Activated CD4-positive, CD25-positive, alpha-beta regulatory T cell treated with anti-CD3 and anti-CD28 coated beads, Interleukin-2, amount 50 U/mL, for 72 hours (primary cell): Measurements from ENCODE around the gene ZBTB12.
A peak's percentile ranks its signal among the peaks of the same experiment; 100 is the strongest.
"Not testable (repeated sequence)": the region's sequence is repeated elsewhere in the genome, so short reads cannot be mapped to it uniquely, and the experiment has no call there.

Experiments used
- DNase-seq: peaks from one replicate; pipeline ENCODE4 v3.0.0; 2021

Gene ZBTB12

DNA sequence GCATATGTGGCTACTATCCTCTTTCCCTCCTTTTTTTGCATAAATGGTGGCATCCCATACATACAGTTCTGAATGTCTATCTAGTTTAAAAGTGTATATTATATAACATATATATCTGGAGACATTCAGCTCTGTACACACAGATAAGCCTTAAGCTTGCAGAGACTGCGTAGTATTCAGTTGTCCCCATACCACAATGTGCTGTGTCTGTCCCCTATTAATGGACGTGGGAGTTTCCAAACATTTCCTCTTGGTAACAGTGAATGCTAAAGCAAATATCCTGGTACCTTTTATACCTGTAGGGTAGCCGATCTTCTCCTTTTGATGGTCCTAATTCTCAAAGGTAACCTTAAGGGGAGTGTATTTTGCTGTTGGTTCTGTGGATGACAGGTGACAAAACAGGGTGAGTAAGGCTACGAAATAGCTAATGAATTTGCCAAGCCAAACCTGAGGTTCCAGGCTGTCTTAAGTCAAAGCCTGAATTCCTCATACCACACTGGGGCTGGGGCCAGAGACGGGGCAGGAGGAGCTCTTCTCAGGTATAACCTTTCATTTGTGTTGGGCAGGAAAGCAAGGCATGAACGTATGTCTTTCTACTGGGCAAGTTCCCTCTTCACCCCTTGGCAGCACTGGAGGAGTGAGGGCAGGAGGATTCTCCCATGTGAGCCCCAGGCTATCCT is 17.9 kb upstream of the ZBTB12 start:
- DNase-seq, result no peak

DNA sequence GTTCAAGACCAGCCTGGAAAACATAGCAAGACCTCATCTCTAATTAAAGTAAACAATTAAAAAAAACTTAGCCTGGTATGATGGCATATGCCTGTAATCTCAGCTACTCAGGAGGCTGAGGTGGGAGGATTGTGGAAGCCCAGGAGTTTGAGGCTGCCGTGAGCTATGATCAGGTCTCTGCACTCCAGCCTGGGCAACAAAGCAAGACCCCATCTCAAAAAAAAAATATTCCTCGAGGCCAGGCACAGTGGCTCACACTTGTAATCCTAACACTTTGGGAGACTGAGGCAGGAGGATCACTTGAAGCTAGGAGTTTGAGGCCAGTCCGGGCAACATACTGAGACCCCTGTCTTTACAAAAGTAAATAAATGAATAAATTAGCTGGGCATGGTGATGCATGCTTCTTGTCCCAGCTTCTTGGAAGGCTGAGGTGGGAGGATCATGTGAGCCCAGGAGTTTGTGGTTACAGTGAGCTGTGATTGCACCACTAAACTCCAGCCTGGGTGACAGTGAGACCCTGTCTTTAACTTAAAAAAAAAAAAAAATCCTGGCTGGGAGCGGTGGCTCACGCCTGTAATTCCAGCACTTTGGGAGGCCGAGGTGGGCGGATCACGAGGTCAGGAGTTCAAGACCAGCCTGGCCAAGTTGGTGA is 16.3 kb upstream of the ZBTB12 start:
- DNase-seq, result no peak

DNA sequence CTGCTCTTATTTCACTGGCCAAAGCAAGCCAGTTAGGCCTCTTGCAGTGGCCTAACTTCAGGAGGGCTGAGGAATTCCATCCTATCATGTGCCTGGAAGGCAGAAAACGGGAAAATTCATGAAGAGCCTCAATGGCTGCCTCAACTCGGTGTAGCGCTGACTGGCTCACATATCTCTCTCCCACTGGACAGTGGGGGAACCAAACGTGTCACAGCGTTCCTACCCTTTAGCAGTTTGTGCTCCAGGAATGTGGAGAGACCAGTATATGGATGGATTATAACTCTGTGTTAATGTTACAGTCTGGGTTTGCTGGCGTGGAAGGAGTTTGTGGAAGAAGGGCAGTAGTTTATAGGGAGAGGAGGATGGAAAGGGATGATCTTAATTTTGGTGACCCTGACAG is 13.9 kb upstream of the ZBTB12 start:
- DNase-seq, result no peak

DNA sequence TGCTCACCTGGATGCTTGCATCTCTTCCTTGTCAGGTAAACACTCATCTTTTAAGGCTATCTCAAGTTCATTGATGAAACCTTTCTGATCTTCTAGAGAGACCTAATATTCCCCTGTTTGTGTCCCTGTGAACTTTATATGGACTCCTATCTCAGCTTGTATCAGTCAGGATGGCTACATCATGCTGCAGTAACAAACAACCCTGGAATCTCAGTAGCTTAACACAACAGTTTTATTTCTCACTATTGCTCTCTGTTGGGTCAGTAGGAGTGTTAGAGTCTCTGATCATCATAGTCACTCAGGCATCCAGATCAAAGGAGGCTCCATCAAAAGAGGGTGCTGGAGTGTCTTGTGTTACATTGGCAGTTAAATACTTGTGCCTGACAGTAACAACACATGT is 13.5 kb upstream of the ZBTB12 start:
- no peak for DNase-seq

DNA sequence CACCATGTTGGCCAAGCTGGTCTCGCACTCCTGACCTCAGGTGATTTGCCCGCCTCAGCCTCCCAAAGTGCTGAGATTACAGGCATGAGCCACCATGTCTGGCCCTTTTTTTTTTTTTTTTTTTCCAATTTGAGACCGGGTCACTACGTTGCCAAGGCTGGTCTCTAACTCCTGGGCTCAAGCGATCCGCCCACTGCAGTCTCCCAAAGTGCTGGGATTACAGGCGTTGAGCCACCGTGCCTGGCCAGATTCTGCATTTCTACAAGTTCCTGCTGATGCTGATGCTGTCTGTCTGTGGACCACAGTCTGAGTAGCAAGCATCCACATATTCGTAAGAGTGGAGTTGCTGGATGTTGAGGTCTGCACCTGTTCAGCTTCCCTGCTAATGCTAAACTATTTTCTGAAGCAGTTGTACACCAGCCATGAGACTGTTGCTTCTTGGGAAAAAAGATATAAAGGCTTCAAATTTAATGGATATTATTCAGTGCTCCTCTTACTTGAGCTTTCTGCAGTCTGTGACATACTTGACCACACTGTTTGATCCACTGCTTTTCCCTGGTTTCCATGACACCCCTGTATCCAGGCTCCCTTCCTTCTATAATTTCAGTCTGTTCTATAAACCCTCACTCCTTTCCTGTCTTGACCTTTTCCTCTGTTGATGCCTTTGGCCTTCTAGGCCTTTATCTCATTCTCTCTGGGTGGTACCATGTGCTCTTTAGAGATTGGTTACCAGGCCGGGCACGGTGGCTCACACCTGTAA is 10.1 kb upstream of the ZBTB12 start:
- no peak for DNase-seq

DNA sequence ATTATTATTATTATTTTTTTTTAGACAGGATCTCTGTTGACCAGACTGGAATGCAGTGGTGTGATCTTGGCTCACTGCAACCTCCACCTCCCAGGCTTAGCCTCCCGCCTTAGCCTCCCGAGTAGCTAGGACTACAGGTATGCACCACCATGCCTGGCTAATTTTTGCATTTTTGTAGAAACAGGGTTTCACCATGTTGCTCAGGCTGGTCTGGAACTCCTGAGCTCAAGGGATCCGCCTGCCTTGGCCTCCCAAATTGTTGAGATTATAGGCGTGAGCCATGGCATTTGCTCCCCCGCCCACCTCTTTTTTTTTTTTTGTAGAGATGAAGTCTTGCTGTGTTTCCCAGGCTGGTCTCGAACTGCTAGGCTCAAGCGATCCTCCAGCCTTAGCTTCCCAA is 7.4 kb upstream of the ZBTB12 start:
- not testable (repeated sequence) for DNase-seq

DNA sequence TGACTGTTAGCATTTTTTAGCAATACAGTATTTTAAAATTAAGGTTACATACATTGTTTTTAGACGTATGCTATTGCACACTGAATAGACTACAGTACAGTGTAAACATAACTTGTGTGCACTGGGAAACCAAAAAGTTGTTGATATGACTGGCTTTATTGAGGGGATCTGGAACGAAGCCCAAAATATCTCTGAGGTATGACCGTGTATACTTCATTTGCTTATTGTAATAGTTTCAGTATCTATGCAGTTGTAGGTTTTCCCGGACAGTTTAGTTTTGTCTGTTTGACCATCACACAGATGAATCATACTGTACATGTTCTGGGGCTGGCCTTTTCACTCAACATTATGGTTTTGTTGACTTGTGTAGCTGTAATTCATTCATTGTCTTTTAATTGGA is 6.9 kb upstream of the ZBTB12 start:
- no peak for DNase-seq

DNA sequence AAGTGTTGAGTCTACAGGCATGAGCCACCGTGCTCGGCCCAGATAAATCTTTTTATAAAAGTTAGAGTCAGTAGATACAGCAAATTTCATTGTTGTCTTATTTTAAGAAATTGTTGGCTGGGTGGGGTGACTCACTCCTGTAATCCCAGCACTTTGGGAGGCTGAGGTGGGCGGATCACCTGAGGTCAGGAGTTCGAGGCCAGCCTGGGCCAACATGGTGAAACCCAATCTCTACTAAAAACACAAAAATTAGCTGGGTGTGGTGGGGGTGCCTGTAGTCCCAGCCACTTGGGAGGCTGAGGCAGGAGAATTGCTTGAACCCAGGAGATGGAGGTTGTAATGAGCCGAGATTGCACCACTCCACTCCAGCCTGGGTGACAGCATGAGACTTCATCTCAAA is 6.4 kb upstream of the ZBTB12 start:
- DNase-seq, result not testable (repeated sequence)

DNA sequence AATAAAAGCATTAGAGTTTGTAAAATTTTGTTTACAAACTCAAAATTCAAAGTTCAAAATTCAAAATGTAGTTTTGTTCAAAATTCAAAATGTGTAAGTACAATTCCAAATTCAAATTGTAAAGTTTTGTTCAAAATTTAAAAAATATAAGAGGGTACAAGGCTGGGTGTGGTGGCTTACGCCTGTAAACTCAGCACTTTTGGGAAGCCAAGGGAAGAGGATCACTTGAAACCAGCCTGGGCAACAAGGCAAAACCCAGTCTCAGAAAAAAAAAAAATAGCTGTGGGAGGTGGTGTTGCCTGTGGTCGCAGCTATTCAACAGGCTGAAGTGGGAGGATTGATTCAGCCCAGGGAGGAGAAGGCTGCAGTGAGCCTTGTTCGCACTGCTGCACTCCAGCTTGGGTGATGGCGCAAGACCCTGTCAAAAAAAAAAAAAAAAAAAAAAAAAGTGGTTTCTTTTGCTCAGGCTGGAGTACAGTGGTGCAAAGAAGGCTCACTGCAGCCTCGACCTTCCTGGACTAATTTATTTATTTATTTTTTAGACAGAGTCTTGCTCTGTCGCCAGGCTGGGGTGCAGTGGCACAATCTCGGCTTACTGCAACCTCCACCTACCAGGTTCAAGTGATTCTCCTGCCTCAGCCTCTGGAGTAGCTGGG is 5.4 kb upstream of the ZBTB12 start:
- DNase-seq, result no peak

DNA sequence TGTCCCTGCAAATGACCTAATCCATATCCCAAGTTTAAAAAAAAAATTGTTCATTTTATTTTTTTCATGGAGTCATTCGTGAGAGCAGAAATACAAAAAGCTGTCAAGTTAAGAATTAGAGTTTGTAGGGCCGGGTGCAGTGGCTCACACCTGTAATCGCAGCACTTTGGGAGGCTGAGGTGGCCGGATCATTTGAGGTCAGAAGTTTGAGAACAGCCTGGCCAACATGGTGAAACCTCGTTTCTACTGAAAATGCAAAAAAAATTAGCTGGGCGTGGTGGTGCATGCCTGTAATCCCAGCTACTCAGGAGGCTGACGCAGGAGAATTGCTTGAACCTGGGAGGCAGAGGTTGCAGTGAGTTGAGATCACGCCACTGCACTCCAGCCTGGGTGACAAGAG is 4.8 kb upstream of the ZBTB12 start:
- not testable (repeated sequence) for DNase-seq

DNA sequence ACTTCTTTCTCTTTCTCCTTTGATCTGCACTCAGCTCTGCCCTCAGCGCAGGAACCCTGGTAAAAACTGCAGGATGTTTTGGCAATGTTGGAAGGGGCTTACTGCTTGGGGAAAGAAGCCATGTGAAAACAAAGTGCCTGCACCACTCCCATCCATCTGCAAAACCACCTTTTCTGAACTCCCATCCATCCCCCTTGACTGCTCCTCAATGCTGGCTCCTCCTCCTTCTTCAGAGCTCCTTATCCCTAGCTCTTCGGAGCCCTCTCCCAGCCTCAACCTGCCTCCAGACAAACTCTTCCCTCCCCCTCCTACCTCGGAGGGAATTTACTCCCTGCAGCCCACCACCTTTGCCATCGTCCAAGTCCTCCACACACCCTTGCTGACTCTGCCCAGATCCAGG is 4.2 kb upstream of the ZBTB12 start:
- DNase-seq, result no peak

DNA sequence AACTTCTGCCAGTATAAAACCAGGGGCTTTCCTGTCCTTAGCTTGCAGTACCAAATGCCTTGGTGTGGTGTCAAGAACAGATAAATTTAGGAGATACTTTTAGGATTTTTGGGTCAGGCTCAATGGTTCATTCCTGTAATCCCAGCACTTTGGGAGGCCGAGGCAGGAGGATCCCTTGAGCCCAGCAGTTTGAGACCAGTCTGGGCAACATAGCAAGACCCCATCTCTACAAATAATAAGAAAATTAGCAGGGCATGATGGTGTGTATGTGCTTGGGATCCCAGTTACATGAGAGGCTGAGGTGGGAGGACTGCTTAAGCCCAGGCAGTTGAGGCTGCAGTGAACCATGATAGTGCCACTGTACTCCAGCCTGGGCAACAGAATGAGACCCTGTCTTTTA is 3.2 kb upstream of the ZBTB12 start:
- no peak for DNase-seq

DNA sequence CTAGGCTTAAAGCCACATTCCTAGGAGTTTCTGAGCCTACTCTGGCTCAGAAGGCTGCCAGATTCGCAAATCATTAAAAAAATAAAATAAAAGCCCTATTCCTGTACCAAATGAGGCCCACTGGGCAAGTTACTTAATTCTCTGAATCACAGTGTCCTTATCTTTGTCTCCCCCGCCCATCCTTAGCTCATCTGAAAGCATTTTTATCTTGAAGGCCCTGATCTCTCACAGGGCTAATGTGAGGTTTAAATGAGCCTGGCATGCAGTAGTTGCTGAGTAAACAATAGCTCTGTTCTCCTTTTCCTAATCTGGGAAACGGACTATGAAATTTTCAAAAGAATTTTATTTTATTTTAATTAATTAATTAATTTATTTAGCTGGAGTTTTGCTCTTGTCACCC is 2.1 kb upstream of the ZBTB12 start:
- DNase-seq, result no peak

DNA sequence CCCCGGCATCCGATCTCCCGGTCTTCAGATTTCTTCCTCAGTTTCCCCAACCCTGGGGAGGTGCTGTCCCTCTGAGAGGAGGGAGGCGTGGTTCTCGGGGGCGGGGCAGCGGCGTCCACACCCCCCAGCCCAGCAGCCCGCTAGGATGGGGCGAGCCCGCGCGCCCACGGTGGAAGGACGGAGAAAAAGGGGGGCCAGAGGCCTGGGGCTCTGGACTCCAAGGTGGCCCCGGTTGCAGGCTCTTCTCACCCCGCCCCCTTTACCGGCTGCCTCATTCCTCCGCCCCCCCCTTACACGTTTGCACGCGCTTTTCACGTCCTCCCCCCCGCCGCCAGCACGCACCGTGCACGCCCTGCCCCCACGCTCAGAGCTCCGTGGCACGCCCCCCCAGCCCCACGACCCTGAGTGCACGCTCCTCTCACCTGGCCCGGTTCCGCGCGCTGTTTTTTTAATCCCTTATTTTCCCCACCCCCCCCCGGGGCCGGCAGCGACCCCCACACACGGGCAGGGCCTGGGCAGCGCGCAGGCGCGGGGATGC is 402 bp downstream of the ZBTB12 start:
- DNase-seq, result peak; percentile 61

DNA sequence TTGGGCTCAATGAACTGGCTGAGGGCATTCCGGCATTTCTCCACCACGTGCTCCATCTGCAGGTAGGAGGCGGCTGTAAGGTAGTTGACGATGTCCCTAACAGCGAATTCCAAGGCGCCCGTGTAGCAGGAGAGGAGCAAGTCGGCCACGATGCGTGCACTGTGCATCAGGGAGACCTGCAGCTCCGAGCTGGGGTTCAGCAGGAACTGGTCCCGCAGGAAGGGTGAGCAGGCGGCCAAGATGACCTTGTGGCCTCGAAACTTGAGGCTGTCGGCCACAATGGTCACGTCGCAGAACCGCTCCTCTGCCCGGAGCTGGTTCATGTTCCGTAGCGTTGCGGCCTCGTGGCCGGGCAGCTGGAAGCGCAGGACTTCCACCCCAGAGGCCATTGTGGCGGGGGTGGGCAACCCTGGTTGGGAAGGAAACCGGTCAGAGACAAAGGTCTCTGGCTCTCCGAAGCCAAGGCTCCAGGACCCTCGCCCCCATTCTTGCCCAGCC is 920 bp downstream of the ZBTB12 start:
- DNase-seq, result no peak

DNA sequence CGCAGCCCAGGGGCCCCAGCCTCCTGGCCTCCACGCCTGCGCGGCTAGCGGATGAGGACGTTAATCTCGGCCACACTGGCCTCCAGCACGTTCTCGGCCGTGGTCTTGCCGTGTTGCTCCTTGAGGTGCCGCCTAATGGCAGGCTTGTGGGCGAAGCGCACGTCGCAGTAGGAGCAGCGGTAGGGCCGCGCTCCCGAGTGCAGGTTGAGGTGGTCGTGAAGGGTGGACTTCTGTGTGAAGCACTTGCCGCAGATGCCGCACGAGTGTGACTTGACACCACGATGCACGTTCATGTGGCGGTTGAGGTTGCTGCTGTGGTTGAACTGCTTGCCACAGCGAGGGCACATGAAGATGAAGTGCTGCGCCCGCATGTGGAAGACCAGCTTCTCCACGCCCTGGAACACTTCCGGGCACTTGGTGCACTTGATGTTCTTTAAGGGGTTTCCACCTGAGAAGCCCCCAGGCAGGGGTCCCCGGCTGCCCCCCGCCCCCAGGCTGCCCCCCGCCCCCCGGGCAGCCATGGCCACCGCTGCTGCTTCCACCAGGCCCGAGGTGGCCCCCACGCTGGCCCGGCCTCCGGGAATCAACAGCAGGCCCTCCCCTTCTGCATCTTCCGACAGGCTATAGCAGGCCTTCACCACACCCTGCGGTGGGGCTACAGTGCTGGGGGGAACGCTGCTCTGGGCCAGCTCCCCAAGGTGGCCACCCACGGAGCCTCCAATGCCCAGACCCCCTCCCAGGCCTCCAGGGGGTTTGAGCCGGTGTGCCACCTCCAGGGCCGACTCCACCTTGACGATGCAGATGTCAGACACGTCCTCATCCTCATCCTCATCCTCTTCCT is 1.8 kb downstream of the ZBTB12 start:
- DNase-seq, result no peak

DNA sequence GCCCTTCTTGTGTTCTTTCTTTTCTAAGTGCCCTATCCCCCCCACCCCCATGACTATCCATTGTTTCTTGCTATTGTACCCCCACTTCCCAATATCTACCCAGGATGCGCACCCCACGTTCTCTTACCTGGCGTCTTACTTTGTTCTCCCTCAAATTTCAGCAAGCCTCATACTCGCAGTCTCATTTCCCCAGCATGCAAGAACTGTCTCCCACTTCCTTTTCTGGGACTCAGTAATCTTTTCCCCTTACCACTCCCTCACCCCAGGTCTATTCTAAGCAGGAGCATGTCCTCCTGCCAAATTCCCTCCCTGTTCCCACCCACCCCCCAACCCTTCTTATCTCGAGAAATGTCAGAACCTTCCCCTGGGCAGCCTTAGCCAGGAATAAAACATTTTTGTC is 2.7 kb downstream of the ZBTB12 start:
- DNase-seq, result no peak

DNA sequence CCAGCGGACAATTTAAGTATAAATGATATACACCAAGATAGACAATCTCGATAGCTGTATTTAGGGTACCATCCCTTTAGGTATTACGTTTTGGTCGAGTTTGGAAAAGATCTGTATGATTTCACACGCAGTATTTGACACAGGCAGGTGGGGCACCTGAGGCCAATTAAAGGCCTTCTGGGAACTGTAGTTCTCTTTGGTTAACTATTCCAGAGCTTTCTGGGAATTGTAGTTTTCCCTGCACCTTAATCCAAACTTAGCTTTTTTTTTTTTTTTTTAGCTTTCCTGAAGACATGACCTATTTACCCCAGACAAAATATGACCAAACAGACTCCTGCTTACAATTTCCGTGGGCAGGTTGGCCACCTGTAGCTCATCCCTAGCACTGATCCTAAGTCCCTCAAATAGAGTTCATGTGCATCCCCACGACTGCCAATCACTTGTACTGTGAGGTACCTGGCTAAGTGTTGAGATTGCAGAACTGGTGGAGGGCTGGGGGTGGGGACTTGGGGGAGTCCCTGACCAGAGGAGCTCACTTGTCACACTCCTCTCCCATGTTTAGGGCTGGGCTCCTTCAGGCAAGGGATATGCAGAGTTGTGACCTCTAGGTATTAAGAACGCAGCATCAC is 3.4 kb downstream of the ZBTB12 start:
- DNase-seq, result no peak

DNA sequence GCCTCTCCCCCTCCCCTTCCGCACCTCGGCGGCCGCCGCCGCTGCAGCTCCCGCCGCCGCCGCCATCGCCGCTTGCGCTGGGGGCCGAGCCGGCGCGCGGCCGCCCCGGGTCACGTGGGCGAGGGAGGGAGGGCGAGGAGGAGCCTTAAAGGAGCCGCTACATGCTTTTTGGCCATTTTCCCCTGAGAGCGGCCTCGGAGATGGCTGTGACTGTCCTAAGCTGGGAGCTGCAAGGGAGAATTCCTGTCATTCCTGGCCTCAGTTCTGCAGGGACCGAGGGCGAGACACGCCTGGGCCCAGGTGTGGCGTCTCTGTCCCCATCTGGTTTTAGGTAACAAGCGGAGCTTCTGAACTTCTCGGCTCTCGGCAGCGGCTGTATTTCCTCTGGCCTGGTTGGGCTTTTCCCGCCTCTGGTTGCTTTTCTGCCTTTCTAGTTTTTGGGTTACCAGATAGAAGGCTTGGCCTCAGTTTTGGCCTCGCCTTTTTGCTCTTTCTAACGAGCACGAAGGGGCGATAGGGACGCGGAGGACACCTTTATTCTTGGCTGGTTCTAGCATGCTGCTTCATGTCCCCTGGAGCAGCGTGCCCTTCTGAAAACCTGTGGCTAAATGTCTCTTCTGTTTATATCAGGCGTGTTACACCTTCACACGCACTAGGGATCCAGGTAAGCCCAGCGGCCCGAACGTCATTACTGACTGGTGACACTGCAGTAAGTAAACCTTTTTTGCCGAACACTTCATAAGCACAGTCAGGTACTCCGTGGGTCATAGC is 4.1 kb downstream of the ZBTB12 start, which contains the start of gene EHMT2:
EHMT2 (minus strand) TSS at position 87 of the 771 bp plus-strand sequence; CDS start at position 66, 21 bp downstream.
- DNase-seq, result peak; percentile 89

DNA sequence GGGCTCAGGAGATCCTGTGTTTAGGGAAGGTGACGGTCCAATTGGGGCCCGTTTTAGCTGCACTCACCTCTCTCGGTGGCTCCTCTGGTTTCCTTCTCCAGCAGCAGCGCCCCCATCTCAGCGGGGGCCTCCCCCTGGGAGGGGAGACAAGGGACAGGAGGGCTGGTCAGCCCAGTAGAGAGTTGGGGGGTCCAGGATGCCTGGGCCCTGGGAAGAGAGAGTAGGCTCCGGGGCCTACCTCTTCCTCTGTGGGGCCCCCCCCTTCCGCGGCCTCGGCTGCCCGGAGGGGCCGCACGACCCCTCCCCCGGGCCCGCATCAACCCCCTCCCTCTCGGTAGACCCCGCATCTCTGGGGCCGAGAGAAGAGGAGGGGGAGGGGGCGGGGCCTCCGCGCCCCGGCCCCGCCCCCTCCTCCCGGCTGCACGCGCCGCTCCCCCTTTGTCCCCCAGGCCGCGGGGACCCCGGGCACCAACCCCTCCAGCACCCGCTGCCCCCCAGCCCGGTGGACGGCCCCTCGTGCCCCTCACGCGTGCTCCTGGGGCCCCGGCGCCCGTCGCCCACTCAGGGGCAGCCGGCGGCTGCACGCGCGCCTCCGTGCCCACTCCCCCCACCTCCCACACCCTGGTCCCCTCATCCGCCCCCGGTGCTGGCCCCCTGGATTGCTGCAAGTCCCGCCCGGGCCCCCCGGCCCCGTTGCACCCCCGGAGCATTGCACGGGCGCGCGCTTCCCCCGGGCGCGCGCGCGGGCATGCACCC is 4.9 kb downstream of the ZBTB12 start:
- DNase-seq, result no peak
